ENCODE measurements around the gene MAPKAPK3. TPM values are rescaled to one million over a fixed set of nuclear protein-coding genes. Genes with fewer than 3 reads are reported as not detected.
A peak's percentile ranks its signal among the peaks of the same experiment; 100 is the strongest.

MAPKAPK3 gene
- total RNA-seq, 1 donor from 2014 or later = 27.4 TPM

- DNase-seq (ENCODE audit: low spot score) = no peak
Observed at GRCh38 chr3:50587373-50587772, 29.6 kb upstream of the MAPKAPK3 start.

- DNase-seq (ENCODE audit: low spot score) = no peak
Observed at GRCh38 chr3:50587806-50588758, 28.9 kb upstream of the MAPKAPK3 start.

- no peak for DNase-seq (ENCODE audit: low spot score)
Observed at GRCh38 chr3:50588759-50589433, 28.1 kb upstream of the MAPKAPK3 start.

- no peak for DNase-seq (ENCODE audit: low spot score)
Observed at GRCh38 chr3:50591196-50591741, 25.7 kb upstream of the MAPKAPK3 start.

GRCh38 chr3:50592568-50592967 is 24.4 kb upstream of the MAPKAPK3 start:
- DNase-seq (ENCODE audit: low spot score) = no peak

- DNase-seq (ENCODE audit: low spot score) = no peak
Observed at GRCh38 chr3:50594253-50594785, 22.6 kb upstream of the MAPKAPK3 start.

- no peak for DNase-seq (ENCODE audit: low spot score)
Observed at GRCh38 chr3:50599115-50599715, 17.7 kb upstream of the MAPKAPK3 start.

GRCh38 chr3:50599716-50600118 is 17.2 kb upstream of the MAPKAPK3 start:
- DNase-seq (ENCODE audit: low spot score) = no peak

GRCh38 chr3:50600141-50600753 is 16.7 kb upstream of the MAPKAPK3 start:
- DNase-seq (ENCODE audit: low spot score) = no peak

GRCh38 chr3:50600841-50601591 is 15.9 kb upstream of the MAPKAPK3 start:
- DNase-seq (ENCODE audit: low spot score) = peak; percentile 95

GRCh38 chr3:50602595-50603191 is 14.3 kb upstream of the MAPKAPK3 start:
- DNase-seq (ENCODE audit: low spot score) = no peak

GRCh38 chr3:50603261-50604109 is 13.5 kb upstream of the MAPKAPK3 start:
- no peak for DNase-seq (ENCODE audit: low spot score)

- DNase-seq (ENCODE audit: low spot score) = no peak
Observed at GRCh38 chr3:50604110-50604621, 12.8 kb upstream of the MAPKAPK3 start.

- peak; percentile 50 for DNase-seq (ENCODE audit: low spot score)
Observed at GRCh38 chr3:50604628-50605588, 12.0 kb upstream of the MAPKAPK3 start.

- peak; percentile 39 for DNase-seq (ENCODE audit: low spot score)
Observed at GRCh38 chr3:50605901-50606326, 11.0 kb upstream of the MAPKAPK3 start.

- no peak for DNase-seq (ENCODE audit: low spot score)
Observed at GRCh38 chr3:50606596-50606995, 10.4 kb upstream of the MAPKAPK3 start.

GRCh38 chr3:50607271-50608091 is 9.5 kb upstream of the MAPKAPK3 start:
- DNase-seq (ENCODE audit: low spot score) = no peak

All from mucosa of gallbladder (tissue), 1 donor.